ENCODE measurements around the gene CAMK2D.

Gene CAMK2D

GRCh38 chr4:113540859-113541258, 220.7 kb downstream of the CAMK2D start:
- Histone ChIP-seq H3K4me1 (ENCODE audit: control insufficient read depth in 1 of 2, insufficient read depth in 1 of 2, low read depth in 1 of 2, low read length in 1 of 2) (no peaks in the 10 kb centered on the region), H3K4me3 (ENCODE audit: low read depth in 1 of 2, low read length in 1 of 2) (no peak overlapping the region), H3K36me3 (no peaks in the 10 kb centered on the region), H3K27ac (no peak overlapping the region), H3K27me3 (no peaks in the 10 kb centered on the region), H3K9me3 (no peaks in the 10 kb centered on the region)
- TF ChIP-seq CTCF (IDR thresholded peaks at IDR 0.05): no peak

- no peak overlapping the region for H3K27ac ChIP-seq
- no peak for TF ChIP-seq CTCF (IDR thresholded peaks at IDR 0.05)
Measured at GRCh38 chr4:113539408-113539807, 222.1 kb downstream of the CAMK2D start.

GRCh38 chr4:113537628-113538027, 223.9 kb downstream of the CAMK2D start:
- H3K9me3 ChIP-seq: no peaks in the 10 kb centered on the region
- no peak for TF ChIP-seq CTCF (IDR thresholded peaks at IDR 0.05)

More at GRCh38 chr4:113539408-113539807, 222.1 kb downstream of the CAMK2D start:
- Histone ChIP-seq H3K4me3 (ENCODE audit: low read depth in 1 of 2, low read length in 1 of 2) (no peak overlapping the region), H3K4me1 (ENCODE audit: control insufficient read depth in 1 of 2, insufficient read depth in 1 of 2, low read depth in 1 of 2, low read length in 1 of 2) (no peaks in the 10 kb centered on the region), H3K27me3 (no peaks in the 10 kb centered on the region), H3K9me3 (no peaks in the 10 kb centered on the region), H3K36me3 (no peaks in the 10 kb centered on the region)

GRCh38 chr4:113537203-113537602, 224.3 kb downstream of the CAMK2D start:
- Histone ChIP-seq H3K36me3 (no peaks in the 10 kb centered on the region), H3K27ac (no peak overlapping the region), H3K4me1 (ENCODE audit: control insufficient read depth in 1 of 2, insufficient read depth in 1 of 2, low read depth in 1 of 2, low read length in 1 of 2) (no peaks in the 10 kb centered on the region), H3K4me3 (ENCODE audit: low read depth in 1 of 2, low read length in 1 of 2) (no peak overlapping the region), H3K9me3 (no peaks in the 10 kb centered on the region), H3K27me3 (no peaks in the 10 kb centered on the region)
- TF ChIP-seq CTCF (IDR thresholded peaks at IDR 0.05): no peak

More at GRCh38 chr4:113537628-113538027, 223.9 kb downstream of the CAMK2D start:
- H3K4me3 ChIP-seq (ENCODE audit: low read depth in 1 of 2, low read length in 1 of 2): no peak overlapping the region
- no peak overlapping the region for H3K27ac ChIP-seq
- H3K4me1 ChIP-seq (ENCODE audit: control insufficient read depth in 1 of 2, insufficient read depth in 1 of 2, low read depth in 1 of 2, low read length in 1 of 2): no peaks in the 10 kb centered on the region
- H3K27me3 ChIP-seq: no peaks in the 10 kb centered on the region
- H3K36me3 ChIP-seq: no peaks in the 10 kb centered on the region

- TF ChIP-seq CTCF (IDR thresholded peaks at IDR 0.05): no peak
- Histone ChIP-seq H3K36me3 (no peaks in the 10 kb centered on the region), H3K9me3 (no peaks in the 10 kb centered on the region), H3K27ac (no peak overlapping the region), H3K4me3 (ENCODE audit: low read depth in 1 of 2, low read length in 1 of 2) (no peak overlapping the region), H3K4me1 (ENCODE audit: control insufficient read depth in 1 of 2, insufficient read depth in 1 of 2, low read depth in 1 of 2, low read length in 1 of 2) (no peaks in the 10 kb centered on the region), H3K27me3 (no peaks in the 10 kb centered on the region)
Measured at GRCh38 chr4:113534711-113535110, 226.8 kb downstream of the CAMK2D start.

GRCh38 chr4:113531572-113531971, 230.0 kb downstream of the CAMK2D start:
- H3K36me3 ChIP-seq: no peaks in the 10 kb centered on the region
- no peak overlapping the region for H3K27ac ChIP-seq
- H3K4me1 ChIP-seq (ENCODE audit: control insufficient read depth in 1 of 2, insufficient read depth in 1 of 2, low read depth in 1 of 2, low read length in 1 of 2): no peaks in the 10 kb centered on the region
- no peak for TF ChIP-seq CTCF (IDR thresholded peaks at IDR 0.05)
- H3K27me3 ChIP-seq: no peaks in the 10 kb centered on the region
- no peaks in the 10 kb centered on the region for H3K9me3 ChIP-seq
- H3K4me3 ChIP-seq (ENCODE audit: low read depth in 1 of 2, low read length in 1 of 2): no peak overlapping the region
